Calu3 (cell line): Measurements from ENCODE around the gene GPR146. TPM values are rescaled to one million over a fixed set of nuclear protein-coding genes. Genes with fewer than 3 reads are reported as not detected.

Source experiments
- BruUV-seq: library from RNA; stranded (reverse); fragments of 400-500 nt; replicated peaks from 2 replicates; lab custom pipeline; 2021; lab: Mats Ljungman, UMichigan
- CTCF ChIA-PET: fragments of 300-600 bp; sonication (Branson Sonifier 250); formaldehyde crosslinking; loops from one replicate; lab custom pipeline; 2022; ENCODE audit warnings: antibody characterized with exemption; lab: Charles Lee
- DNase-seq: peaks from one replicate; pipeline ENCODE4 v3.0.0; 2022
- H3K27ac Mint-ChIP-seq: one replicate; pipeline ENCODE4 v1.8.0; 2022; ENCODE audit warnings: mixed read lengths; ENCODE audit not compliant: unreplicated experiment
- H3K27me3 Mint-ChIP-seq: one replicate; pipeline ENCODE4 v1.8.0; 2022; ENCODE audit warnings: mixed read lengths; ENCODE audit not compliant: unreplicated experiment
- H3K36me3 Mint-ChIP-seq: one replicate; pipeline ENCODE4 v1.8.0; 2022; ENCODE audit warnings: mild to moderate bottlenecking, moderate library complexity, mixed read lengths; ENCODE audit not compliant: insufficient read depth, unreplicated experiment
- H3K4me1 Mint-ChIP-seq: one replicate; pipeline ENCODE4 v1.8.0; 2022; ENCODE audit warnings: mild to moderate bottlenecking, low read depth, mixed read lengths; ENCODE audit not compliant: unreplicated experiment
- H3K4me3 Mint-ChIP-seq: one replicate; pipeline ENCODE4 v1.8.0; 2022; ENCODE audit warnings: mild to moderate bottlenecking, low read depth, moderate library complexity, mixed read lengths; ENCODE audit not compliant: unreplicated experiment
- H3K9me3 Mint-ChIP-seq: one replicate; pipeline ENCODE4 v1.8.0; 2022; ENCODE audit warnings: low read depth, mixed read lengths; ENCODE audit not compliant: unreplicated experiment
- CTCF ChIP-seq: fragments of 200-600 bp; IDR thresholded peaks from one replicate; pipeline ENCODE4 v1.8.0; 2022; ENCODE audit warnings: antibody characterized with exemption; ENCODE audit not compliant: unreplicated experiment
- intact Hi-C: fragments of 100-400 bp; cut with micrococcal nuclease; formaldehyde crosslinking; loops from one replicate; pipeline ENCODE4 v1.10.0; 2022; ENCODE audit not compliant: unreplicated experiment
- microRNA-seq: library from miRNA; unstranded; fragments of <30 nt; microRNA quantifications from one replicate; pipeline ENCODE4 v1.2.0, GENCODE V29; 2022
- total RNA-seq: library from RNA; stranded (reverse); gene quantifications from 2 replicates; pipeline ENCODE4 v1.2.3, GENCODE V29; 2022

Gene GPR146
- total RNA-seq, 1 experiment from 2014 or later = 0.66 TPM

GRCh38 chr7:1108264-1108920, 64.0 kb downstream of the GPR146 start:
- Mint-ChIP-seq H3K36me3 (peaks cover 11% of the 10 kb centered on the region), H3K27ac (no peak overlapping the region), H3K9me3 (no peaks in the 10 kb centered on the region), H3K27me3 (no peaks in the 10 kb centered on the region), H3K4me1 (no peaks in the 10 kb centered on the region), H3K4me3 (no peak overlapping the region)
- no TSS peak for BruUV-seq
- no peak for DNase-seq
- intact Hi-C loops = no loop called here
- CTCF ChIA-PET = no interaction called here
- TF ChIP-seq CTCF = no peak

Small RNA genes within 50 kb of the gene (microRNA-seq; reads per million reads assigned to microRNA genes)
- gene MIR339 = 2,856 reads per million, percentile 88 among the genes with 10 or more reads in this experiment

Other genes with a start within 250 kb of the GPR146 start
- 218 and 252 TPM in 2 replicates for gene SUN1, start 212.1 kb upstream of the GPR146 start, total RNA-seq
- gene GET4, start 168.0 kb upstream of the GPR146 start, total RNA-seq = 145 and 167 TPM in 2 replicates
- 173 and 220 TPM in 2 replicates for gene ADAP1, start 89.9 kb upstream of the GPR146 start, total RNA-seq
- gene COX19, start 69.0 kb upstream of the GPR146 start, total RNA-seq = 37.4 and 39.1 TPM in 2 replicates
- gene CYP2W1, start 61.4 kb upstream of the GPR146 start, total RNA-seq = 0.71 and 1.3 TPM in 2 replicates
- 0.26 and 1.1 TPM in 2 replicates for gene GPER1, start 43.6 kb downstream of the GPR146 start, total RNA-seq
- gene ZFAND2A, start 115.7 kb downstream of the GPR146 start, total RNA-seq = 51.2 and 56.6 TPM in 2 replicates
- gene UNCX, start 188.3 kb downstream of the GPR146 start, total RNA-seq = not detected in 2 replicates